ENCODE results near the gene PDILT. TPM values are rescaled to one million over a fixed set of nuclear protein-coding genes. Genes with fewer than 3 reads are reported as not detected.

Gene PDILT
- total and polyA plus RNA-seq, 2 of the 8 experiments (the other 6 are each of a cell fraction or from before 2014, with no cell fraction given), result not detected

DNA sequence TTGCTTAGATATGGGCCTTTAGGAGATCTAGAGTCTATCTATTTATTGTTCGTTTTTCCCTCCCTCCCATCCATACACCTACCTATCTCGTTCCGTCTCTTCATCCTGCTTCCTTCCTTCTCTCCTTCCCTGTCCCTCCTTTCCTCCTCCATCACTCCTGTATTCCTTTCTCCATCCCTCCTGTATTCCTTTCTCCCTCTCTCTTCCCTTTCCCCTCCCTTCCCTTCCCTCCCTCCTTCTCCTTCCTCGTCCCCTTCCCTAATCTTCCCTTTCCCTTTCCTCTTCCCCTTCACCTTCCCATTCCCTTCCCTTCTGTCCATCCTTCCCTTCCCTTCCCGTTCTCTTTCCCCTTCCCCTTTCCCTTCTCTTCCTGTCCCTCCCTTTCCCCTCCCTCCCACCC, 87.8 kb downstream of the PDILT start:
- no peaks in the 10 kb centered on the region for H3K4me1 ChIP-seq (replicated peaks in 1 of 4; ENCODE audit: control insufficient read depth in 3 of 4, insufficient read depth in 4 of 4, low read length in 3 of 4)
- TF ChIP-seq JUN (IDR thresholded peaks at IDR 0.05; ENCODE audit: low read depth, low read length) (no peak), GTF2F1 (IDR thresholded peaks at IDR 0.05; ENCODE audit: borderline replicate concordance, low read depth, low read length) (no peak), SP1 (IDR thresholded peaks at IDR 0.05; ENCODE audit: low read depth, low read length) (no peak), SIN3A (conservative IDR thresholded peaks at IDR 0.05 in 1 of 2, IDR thresholded peaks at IDR 0.05 in 1 of 2; ENCODE audit: low read depth in 1 of 2, low read length in 2 of 2) (no peak), ASH2L (IDR thresholded peaks at IDR 0.05; ENCODE audit: low read length) (no peak), EGR1 (IDR thresholded peaks at IDR 0.05; ENCODE audit: borderline replicate concordance, low read depth, low read length) (no peak), FOSL1 (IDR thresholded peaks at IDR 0.05; ENCODE audit: insufficient read depth, low read depth, low read length) (no peak), KDM1A (IDR thresholded peaks at IDR 0.05; ENCODE audit: borderline replicate concordance, low read length) (no peak), SIX5 (IDR thresholded peaks at IDR 0.05; ENCODE audit: low read depth, low read length) (no peak), KDM4A (IDR thresholded peaks at IDR 0.05; ENCODE audit: low read depth, low read length, severe bottlenecking) (no peak), BCL11A (IDR thresholded peaks at IDR 0.05; ENCODE audit: low read depth in 2 of 2, low read length in 2 of 2) (no peak), POLR2AphosphoS5 (IDR thresholded peaks at IDR 0.05; ENCODE audit: low read depth, low read length) (no peak), NRF1 (IDR thresholded peaks at IDR 0.05; ENCODE audit: low read depth, low read length) (no peak), YY1 (IDR thresholded peaks at IDR 0.05; ENCODE audit: low read depth, low read length) (no peak)
- TF ChIP-seq, protein P1, sequence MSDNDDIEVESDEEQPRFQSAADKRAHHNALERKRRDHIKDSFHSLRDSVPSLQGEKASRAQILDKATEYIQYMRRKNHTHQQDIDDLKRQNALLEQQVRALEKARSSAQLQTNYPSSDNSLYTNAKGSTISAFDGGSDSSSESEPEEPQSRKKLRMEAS (IDR thresholded peaks at IDR 0.05), result no peak

More for the DNA sequence above, 87.8 kb downstream of the PDILT start:
- Histone ChIP-seq H3K79me2 (ENCODE audit: control insufficient read depth in 1 of 2, insufficient read depth in 2 of 2, low read length in 2 of 2) (no peaks in the 10 kb centered on the region), H2BK12ac (ENCODE audit: low read depth, low read length) (no peak overlapping the region), H2BK20ac (ENCODE audit: low read length) (no peak overlapping the region), H4K91ac (replicated peaks; ENCODE audit: insufficient read length, low read length) (no peak overlapping the region), H3K23me2 (ENCODE audit: low read depth, low read length) (no peaks in the 10 kb centered on the region), H3K4me2 (ENCODE audit: insufficient read depth in 1 of 2, low read depth in 2 of 2, low read length in 2 of 2) (no peak overlapping the region), H3K4me3 (ENCODE audit: extremely low read depth in 1 of 4, insufficient read depth in 2 of 4, low read depth in 3 of 4, low read length in 4 of 4) (no peak overlapping the region), H2AK5ac (ENCODE audit: low read depth, low read length) (no peak overlapping the region), H4K8ac (ENCODE audit: extremely low read depth, insufficient read depth, low read length) (no peak overlapping the region), H3K56ac (replicated peaks; ENCODE audit: insufficient read length, low read depth, low read length) (no peak overlapping the region), H3K14ac (ENCODE audit: insufficient read length) (no peak overlapping the region), H4K20me1 (replicated peaks in 1 of 2; ENCODE audit: control insufficient read depth in 1 of 2, insufficient read depth in 2 of 2, low read length in 2 of 2) (no peaks in the 10 kb centered on the region), H3K9ac (replicated peaks in 1 of 4; ENCODE audit: extremely low read depth in 1 of 4, low read depth in 3 of 4, low read length in 3 of 4) (no peak overlapping the region), H3K27ac (ENCODE audit: low read depth, low read length) (no peak overlapping the region), H3K27me3 (replicated peaks in 1 of 4; ENCODE audit: control insufficient read depth in 3 of 4, extremely low read depth in 1 of 4, insufficient read depth in 3 of 4, low read length in 3 of 4) (no peaks in the 10 kb centered on the region; a peak in 1 of 7 replicates), H2AFZ (ENCODE audit: low read length) (no peak overlapping the region), H3K9me3 (ENCODE audit: insufficient read depth in 2 of 2, low read depth in 1 of 2, low read length in 1 of 2) (0 out of 4 replicates have a peak, but pooled peaks cover 0 to under 1% of the 10 kb centered on the region in 2 experiments), H2BK5ac (ENCODE audit: low read depth, low read length) (no peak overlapping the region), H2BK120ac (replicated peaks; ENCODE audit: low read depth, low read length) (no peak overlapping the region), H3K18ac (ENCODE audit: extremely low read depth, low read length) (no peak overlapping the region), H3K4ac (replicated peaks; ENCODE audit: insufficient read length, low read depth, low read length) (no peak overlapping the region), H3K23ac (ENCODE audit: insufficient read length) (no peak overlapping the region), H3K79me1 (ENCODE audit: low read depth, low read length) (no peaks in the 10 kb centered on the region), H3K36me3 (ENCODE audit: control insufficient read depth in 2 of 4, insufficient read depth in 4 of 4, low read length in 3 of 4) (no peaks in the 10 kb centered on the region), H4K5ac (ENCODE audit: insufficient read length, low read depth, low read length) (no peak overlapping the region), H2BK15ac (ENCODE audit: low read length) (no peak overlapping the region)
- ChIA-PET CTCF (ENCODE audit: partially characterized antibody) (interaction anchor here (1.2 kb wide), 1 partner anchor 16 kb away, joined by 3 read pairs; no protein-coding TSS in a partner anchor), POLR2A (ENCODE audit: partially characterized antibody) (no interaction called here)
- 59 to 79% methylated on average over 5 of the region's 5 CpGs for WGBS, 2 experiments (ENCODE audit: extremely low coverage in 1 of 2, insufficient coverage in 1 of 2, insufficient read length in 1 of 2, insufficient replicate concordance in 2 of 2, low coverage in 1 of 2, low lambda C conversion rate in 2 of 2, missing lambda C conversion rate in 1 of 2)
- FAIRE-seq, result no peak
- DNase-seq (ENCODE audit: low read depth in 1 of 2, low spot score in 2 of 2), result no peak

All from H1 (cell line).